GM23248 (cell line): Measurements from ENCODE around the gene LBHD1. TPM values are rescaled to one million over a fixed set of nuclear protein-coding genes. Genes with fewer than 3 reads are reported as not detected.

Experiments
- DNase-seq: peaks from one replicate; pipeline ENCODE4 v3.0.0-alpha.2; 2015
- H2AFZ ChIP-seq: fragments of 200-600 bp; sonication (generic); 2 replicates; pipeline ENCODE4 v1.6.1; 2016; ENCODE audit warnings: antibody characterized with exemption
- H3F3A ChIP-seq: fragments of 200-600 bp; sonication (generic); 2 replicates; pipeline ENCODE4 v1.6.1; 2016; ENCODE audit warnings: mild to moderate bottlenecking, antibody characterized with exemption, mixed run types; ENCODE audit not compliant: insufficient read depth
- H3K27ac ChIP-seq: fragments of 200-600 bp; sonication (generic); 2 replicates; pipeline ENCODE4 v1.5.1; 2016; ENCODE audit warnings: mild to moderate bottlenecking
- H3K27me3 ChIP-seq: fragments of 200-600 bp; sonication (generic); replicated peaks from 2 replicates; pipeline ENCODE4 v1.6.1; 2016; ENCODE audit warnings: mild to moderate bottlenecking; ENCODE audit not compliant: insufficient read depth
- H3K36me3 ChIP-seq: fragments of 200-600 bp; sonication (generic); 2 replicates; pipeline ENCODE4 v1.6.1; 2016; ENCODE audit warnings: low read depth, mild to moderate bottlenecking
- H3K4me1 ChIP-seq: fragments of 200-600 bp; sonication (generic); 2 replicates; pipeline ENCODE4 v1.6.1; 2016; ENCODE audit warnings: mild to moderate bottlenecking; ENCODE audit not compliant: insufficient read depth
- H3K4me2 ChIP-seq: fragments of 200-600 bp; sonication (generic); one replicate; pipeline ENCODE4 v1.6.1; 2016; ENCODE audit warnings: mild to moderate bottlenecking; ENCODE audit not compliant: unreplicated experiment
- H3K4me3 ChIP-seq: fragments of 200-600 bp; sonication (generic); 2 replicates; pipeline ENCODE4 v1.5.1; 2016; ENCODE audit warnings: mild to moderate bottlenecking
- H3K79me2 ChIP-seq: fragments of 200-600 bp; sonication (generic); 2 replicates; pipeline ENCODE4 v1.6.1; 2016; ENCODE audit warnings: mild to moderate bottlenecking; ENCODE audit not compliant: insufficient read depth
- H3K9ac ChIP-seq: fragments of 200-600 bp; sonication (generic); 2 replicates; pipeline ENCODE4 v1.6.1; 2016; ENCODE audit warnings: mild to moderate bottlenecking
- H3K9me2 ChIP-seq: fragments of 200-600 bp; sonication (generic); 2 replicates; pipeline ENCODE4 v1.6.1; 2016; ENCODE audit warnings: mixed run types, mild to moderate bottlenecking, moderate library complexity; ENCODE audit not compliant: insufficient read depth
- H3K9me3 ChIP-seq: fragments of 200-600 bp; sonication (generic); one replicate; pipeline ENCODE4 v1.6.1; 2017; ENCODE audit warnings: low read depth
- H4K20me1 ChIP-seq: fragments of 200-600 bp; sonication (generic); 2 replicates; pipeline ENCODE4 v1.6.0; 2016; ENCODE audit not compliant: insufficient read depth
- EZH2 ChIP-seq: fragments of 200-600 bp; sonication (generic); IDR thresholded peaks from 2 replicates; pipeline ENCODE4 v1.6.1; 2018; ENCODE audit warnings: antibody characterized with exemption, mild to moderate bottlenecking; ENCODE audit not compliant: insufficient read depth, poor library complexity, severe bottlenecking
- EZH2phosphoT487 ChIP-seq: fragments of 200-600 bp; sonication (generic); IDR thresholded peaks from 2 replicates; pipeline ENCODE4 v1.6.1; 2018; ENCODE audit warnings: antibody characterized with exemption, moderate library complexity, mild to moderate bottlenecking, low read depth; ENCODE audit not compliant: insufficient read depth
- WGBS, 2 experiments: methylation state at CpG; one replicate each; pipeline ENCODE4 v1.1.6; 2015 to 2017; ENCODE audit warnings: low lambda C conversion rate in 2 of 2, low coverage in 1 of 2; ENCODE audit errors: missing lambda C conversion rate in 2 of 2; 5-methylcytosine and 5-hydroxymethylcytosine counted together
- in situ Hi-C: fragments of 300-500 bp; cut with MboI; formaldehyde crosslinking; loops from 2 replicates; pipeline ENCODE4 v1.15.0; 2020
- polyA plus RNA-seq: library from polyadenylated mRNA; unstranded; fragments of >200 nt; fragmentation: Nextera tagmentation; extraction: Ambion mirVana; gene quantifications from 2 replicates; pipeline ENCODE4 v1.2.1, GENCODE V29; 2016
- total RNA-seq: library from RNA; depleted of rRNA; stranded (reverse); fragments of >200 nt; shearing (Covaris generic); gene quantifications from 2 replicates; pipeline ENCODE4 v1.2.3, GENCODE V29; 2014

Gene LBHD1
- total and polyA plus RNA-seq, 2 experiments from 2014 or later = 3.6 to 5.8 TPM

- Histone ChIP-seq H3K79me2 (no peaks in the 10 kb centered on the region), H3K9ac (peak overlapping the region; percentile 65), H3K4me1 (peaks cover 23% of the 10 kb centered on the region), H3K9me2 (no peaks in the 10 kb centered on the region), H3K4me2 (peak overlapping the region; percentile 65), H3K36me3 (peaks cover 7% of the 10 kb centered on the region; the same call in 1 of the 2 replicates), H3K27me3 (no peaks in the 10 kb centered on the region), H3K27ac (peak overlapping the region; percentile 68; the same call in 1 of the 2 replicates), H4K20me1 (no peaks in the 10 kb centered on the region), H3F3A (peaks cover 23% of the 10 kb centered on the region; the same call in 1 of the 2 replicates), H2AFZ (peak overlapping the region; percentile 60), H3K4me3 (peak overlapping the region; percentile 20), H3K9me3 (no peaks in the 10 kb centered on the region)
- 6 to 14% methylated on average over 1 of the region's 1 CpG for WGBS, 2 experiments
- in situ Hi-C loops = loop anchor here (25.0 kb wide), 1 partner anchor 301 kb away; no protein-coding TSS in a partner anchor
- TF ChIP-seq EZH2 (no peak), EZH2phosphoT487 (no peak)
- peak; percentile 47 for DNase-seq
Observed at GRCh38 chr11:62688491-62688890, 16.4 kb upstream of the LBHD1 start.

- DNase-seq = no peak
- peaks cover 23% of the 10 kb centered on the region for H3K4me1 ChIP-seq
- peak overlapping the region; percentile 65 for H3K9ac ChIP-seq
- TF ChIP-seq EZH2phosphoT487 (no peak), EZH2 (no peak)
- peaks cover 23% of the 10 kb centered on the region; the same call in 1 of the 2 replicates for H3F3A ChIP-seq
- in situ Hi-C loops = loop anchor here (25.0 kb wide), 1 partner anchor 300 kb away; no protein-coding TSS in a partner anchor
- peak overlapping the region; percentile 20 for H3K4me3 ChIP-seq
- no peaks in the 10 kb centered on the region for H3K79me2 ChIP-seq
- H3K27me3 ChIP-seq = no peaks in the 10 kb centered on the region
- no peak overlapping the region for H3K27ac ChIP-seq
- H3K9me2 ChIP-seq = no peaks in the 10 kb centered on the region
- no peaks in the 10 kb centered on the region for H4K20me1 ChIP-seq
- 41 to 45% methylated on average over 65 to 72 of the region's 74 CpGs for WGBS, 2 experiments
- H3K36me3 ChIP-seq = no peaks in the 10 kb centered on the region
- no peaks in the 10 kb centered on the region for H3K9me3 ChIP-seq
- peak overlapping the region; percentile 65 for H3K4me2 ChIP-seq
- peak overlapping the region; percentile 60 for H2AFZ ChIP-seq
Observed at GRCh38 chr11:62687508-62688396, 15.7 kb upstream of the LBHD1 start.

GRCh38 chr11:62682518-62682917 is 10.5 kb upstream of the LBHD1 start:
- Histone ChIP-seq H3K4me1 (peaks cover 10% of the 10 kb centered on the region), H3K36me3 (no peaks in the 10 kb centered on the region), H4K20me1 (no peaks in the 10 kb centered on the region), H3K9me2 (no peaks in the 10 kb centered on the region), H3K9me3 (no peaks in the 10 kb centered on the region), H3K27me3 (no peaks in the 10 kb centered on the region), H3K4me3 (no peak overlapping the region), H3F3A (peaks cover 15% of the 10 kb centered on the region), H3K9ac (no peak overlapping the region), H3K79me2 (peaks cover 13% of the 10 kb centered on the region), H3K27ac (no peak overlapping the region), H2AFZ (no peak overlapping the region), H3K4me2 (no peak overlapping the region)
- in situ Hi-C loops = loop anchor here (25.0 kb wide), 1 partner anchor 295 kb away; no protein-coding TSS in a partner anchor
- no peak for DNase-seq
- TF ChIP-seq EZH2phosphoT487 (no peak), EZH2 (no peak)
- WGBS, 2 experiments = 84 to 89% methylated on average over 7 of the region's 7 CpGs

DNA sequence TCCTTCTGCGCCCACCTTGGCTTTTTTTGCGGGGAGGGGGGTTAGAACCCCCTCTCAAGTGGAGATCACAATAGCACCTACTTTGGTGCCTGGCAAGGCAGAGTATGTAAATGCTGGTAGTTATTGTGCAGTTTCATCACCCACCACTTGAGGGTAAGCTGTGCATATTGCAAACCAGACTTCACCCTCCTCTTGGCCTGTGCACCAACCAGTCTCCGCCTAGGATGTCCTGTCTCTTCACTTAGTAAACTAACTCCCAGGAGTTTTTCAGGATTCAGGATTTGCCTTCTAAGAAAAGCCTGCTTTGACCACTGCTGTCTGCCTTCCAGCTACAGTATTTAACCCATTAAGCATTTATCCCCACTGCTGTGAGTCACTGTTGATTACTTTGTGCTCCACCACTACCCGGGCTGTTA is 8.8 kb upstream of the LBHD1 start:
- no peaks in the 10 kb centered on the region for H3K9me3 ChIP-seq
- no peaks in the 10 kb centered on the region for H3K9me2 ChIP-seq
- H3K9ac ChIP-seq = no peak overlapping the region
- H3K4me3 ChIP-seq = no peak overlapping the region
- WGBS, 2 experiments = 3 to 5% methylated on average over 4 of the region's 4 CpGs
- H4K20me1 ChIP-seq = no peaks in the 10 kb centered on the region
- H3F3A ChIP-seq = peaks cover 23% of the 10 kb centered on the region
- peak; percentile 90 for DNase-seq
- peaks cover 10% of the 10 kb centered on the region for H3K4me1 ChIP-seq
- H2AFZ ChIP-seq = peak overlapping the region; percentile 31
- no peaks in the 10 kb centered on the region for H3K27me3 ChIP-seq
- peak overlapping the region; percentile 10 for H3K27ac ChIP-seq
- no peak overlapping the region for H3K4me2 ChIP-seq
- H3K79me2 ChIP-seq = peaks cover 30% of the 10 kb centered on the region
- in situ Hi-C loops = loop anchor here (25.0 kb wide), 1 partner anchor 294 kb away; no protein-coding TSS in a partner anchor
- peaks cover 7% of the 10 kb centered on the region; the same call in 1 of the 2 replicates for H3K36me3 ChIP-seq
- TF ChIP-seq EZH2phosphoT487 = no peak
- TF ChIP-seq EZH2 = no peak
